Suppressor macrophage treated with lipopolysaccharide for 4 hours (primary cell): Measurements from ENCODE around the gene PRUNE2.

ENCODE experiments used
- DNase-seq: peaks from one replicate; pipeline ENCODE4 v3.0.0-alpha.2; 2020

PRUNE2 gene

DNA sequence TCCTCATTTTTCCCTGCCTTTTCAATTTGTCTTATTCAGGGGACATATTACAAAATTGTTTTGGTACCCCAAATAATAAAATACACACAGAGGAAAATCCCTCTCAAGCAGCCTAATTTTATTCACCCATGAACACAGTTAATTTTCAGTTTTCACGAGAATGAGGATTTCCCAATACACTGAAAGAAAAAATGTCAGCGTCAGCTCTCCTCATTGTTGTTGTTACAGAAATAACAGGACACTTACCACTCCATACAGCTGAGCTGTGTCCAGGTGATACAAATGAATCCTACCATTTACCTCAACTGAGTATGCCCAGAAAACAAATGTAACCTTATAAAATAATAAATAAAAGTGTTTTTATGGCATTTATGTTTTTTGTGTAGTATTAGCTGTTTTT, 286.3 kb downstream of the PRUNE2 start:
- peak; percentile 56 for DNase-seq

DNA sequence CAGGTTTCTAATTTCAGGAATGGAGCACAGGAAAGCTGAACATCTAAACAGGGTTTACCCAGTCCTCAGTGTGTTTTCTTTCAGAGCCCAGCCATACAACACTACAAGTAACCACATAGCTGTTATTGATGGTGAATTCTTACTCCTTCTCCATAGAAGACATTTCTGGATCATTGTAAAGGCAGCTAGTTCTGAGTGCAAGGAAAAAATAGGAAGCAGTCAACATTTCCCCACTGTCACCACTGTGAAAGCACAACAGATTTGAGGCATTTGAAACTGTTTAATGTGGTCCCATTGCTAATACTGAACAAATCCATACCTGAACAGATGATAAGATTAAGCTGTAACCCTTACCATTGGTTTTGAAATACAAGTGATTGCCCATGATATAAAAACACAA, 286.7 kb downstream of the PRUNE2 start:
- peak; percentile 42 for DNase-seq

DNA sequence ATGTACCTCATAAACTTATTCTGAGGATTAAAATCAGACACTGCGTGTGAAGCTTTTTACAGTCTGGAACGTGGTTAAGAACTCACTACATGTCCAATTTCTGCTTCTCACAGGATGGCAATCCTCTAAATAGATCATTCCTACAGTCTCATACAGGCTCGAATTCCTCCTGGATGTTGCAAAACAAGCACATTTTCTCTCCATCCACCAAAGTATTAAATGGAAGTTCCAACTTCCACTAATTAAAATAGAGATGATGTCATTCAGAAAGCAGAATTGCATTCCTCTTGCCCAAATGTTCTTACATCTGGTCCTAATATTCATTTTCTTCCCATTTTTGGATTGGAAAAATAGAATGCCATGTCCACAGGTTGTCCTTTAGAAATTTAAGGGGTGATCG, 287.2 kb downstream of the PRUNE2 start:
- DNase-seq: peak; percentile 64

DNA sequence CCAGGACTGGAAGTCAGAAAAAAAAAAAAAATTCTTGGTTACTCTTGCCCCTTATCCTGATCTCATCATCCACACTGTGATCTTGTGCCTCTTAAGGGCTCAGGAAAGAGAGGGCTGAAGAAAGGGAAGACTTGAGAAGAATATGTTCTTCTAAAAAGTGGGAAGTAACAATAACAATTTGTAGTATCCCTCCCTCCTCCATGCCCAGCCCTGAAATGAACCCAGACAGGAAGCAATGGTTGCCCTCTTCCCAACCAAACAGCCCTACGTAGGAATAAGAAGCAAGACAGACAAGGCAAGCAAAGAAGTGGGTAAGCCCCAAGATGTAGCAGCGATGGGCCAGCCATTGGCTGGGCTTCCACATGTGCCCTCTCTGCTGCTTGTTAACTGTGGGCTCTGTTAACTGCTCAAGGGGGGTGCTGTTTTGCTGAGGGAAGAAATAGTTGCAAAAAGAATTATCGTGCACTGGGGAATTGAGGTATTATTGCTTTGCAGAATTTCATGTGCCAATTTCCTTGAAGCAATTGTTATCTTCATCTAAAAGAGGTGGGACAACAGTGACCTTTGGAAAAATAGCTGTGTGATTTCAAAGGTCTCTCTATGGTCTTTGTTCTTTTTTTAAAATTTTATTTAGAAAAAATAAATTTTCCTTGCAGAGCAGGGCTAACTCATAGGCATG, 288.3 kb downstream of the PRUNE2 start:
- DNase-seq: no peak

DNA sequence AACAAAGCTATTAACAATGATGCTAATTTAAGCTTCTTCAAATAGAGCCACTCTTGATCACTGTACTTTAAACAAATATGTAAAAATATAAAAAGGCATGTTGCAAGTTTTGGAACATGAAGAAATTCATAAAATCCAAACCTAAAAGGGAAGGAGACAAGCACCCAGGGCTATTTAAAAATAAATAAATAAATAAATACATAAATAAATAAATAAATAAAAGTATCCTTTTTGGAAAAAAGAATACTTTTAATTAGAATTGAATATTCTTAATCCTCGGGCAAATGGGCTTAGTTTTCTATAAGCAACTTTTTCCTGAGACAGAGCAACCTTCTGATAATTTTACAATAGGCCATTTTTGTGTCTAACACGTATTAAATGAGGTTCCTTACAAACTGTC, 289.1 kb downstream of the PRUNE2 start:
- DNase-seq: no peak

DNA sequence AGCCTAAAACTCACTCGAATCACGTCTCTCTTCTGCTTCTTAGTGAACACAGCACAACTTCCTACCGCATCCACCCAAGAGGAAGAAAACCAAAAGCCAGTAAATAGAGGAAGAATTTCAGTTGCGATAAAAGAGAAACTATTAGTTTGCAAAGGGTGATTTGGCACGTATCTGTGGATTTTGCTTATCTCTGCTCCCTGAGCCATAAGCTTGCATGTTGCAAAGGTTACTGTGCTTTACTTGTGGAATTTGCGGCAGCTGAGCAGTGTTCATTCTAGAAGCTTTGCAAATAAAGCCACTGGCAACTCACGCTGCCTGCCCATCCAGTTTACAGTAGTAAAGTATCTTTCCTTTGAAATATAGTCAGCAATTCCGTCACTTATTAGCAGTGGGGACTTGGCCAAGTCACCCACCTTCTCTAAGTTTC, 290.7 kb downstream of the PRUNE2 start:
- peak; percentile 80 for DNase-seq

DNA sequence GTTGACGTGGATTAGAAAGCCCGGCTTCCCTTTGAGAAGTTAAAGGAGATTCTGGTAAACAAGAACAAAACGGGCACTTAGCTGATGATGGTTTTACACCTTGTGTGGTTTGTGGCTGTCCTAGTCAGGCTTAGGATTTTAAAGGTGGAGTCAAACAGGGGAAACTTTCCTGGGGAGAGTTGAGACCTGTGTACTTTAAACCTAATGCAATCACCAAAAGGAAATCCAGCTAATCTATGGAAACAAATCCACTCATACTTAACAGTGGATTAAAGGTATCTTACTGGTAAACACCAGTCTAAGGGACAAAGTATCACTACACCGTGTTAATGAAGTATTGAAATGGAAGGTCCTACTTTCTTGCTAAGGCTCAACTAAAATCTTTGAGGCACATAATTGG, 291.9 kb downstream of the PRUNE2 start:
- DNase-seq: no peak

DNA sequence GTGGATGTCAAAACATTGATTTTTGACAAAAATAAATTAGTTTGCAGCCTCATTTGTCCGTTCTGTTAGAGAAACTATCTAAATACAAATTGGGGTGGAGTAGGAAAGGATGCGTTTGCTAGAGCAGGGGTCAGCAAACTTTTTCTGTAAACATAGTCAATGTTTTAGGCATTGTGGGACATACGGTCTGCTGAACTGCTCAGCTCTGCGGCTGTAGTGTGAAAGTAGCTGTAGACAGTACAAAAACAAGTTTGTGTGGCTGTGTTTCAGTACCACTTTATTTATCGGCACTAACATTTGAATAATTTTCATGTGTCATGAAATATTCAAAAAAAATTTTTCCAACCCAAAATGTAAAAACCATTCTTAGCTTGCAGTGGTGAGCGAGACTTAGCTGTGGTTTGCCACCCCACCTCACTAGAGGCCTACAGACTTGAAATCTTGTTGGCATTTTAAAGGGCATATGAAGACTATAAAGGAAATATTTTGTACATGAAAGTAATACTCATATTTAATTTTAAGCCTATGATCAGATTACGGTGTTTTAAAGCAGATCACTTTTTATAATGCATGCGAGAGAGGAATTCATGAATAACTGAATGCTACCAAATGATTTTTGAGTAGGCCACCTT, 292.6 kb downstream of the PRUNE2 start:
- no peak for DNase-seq

DNA sequence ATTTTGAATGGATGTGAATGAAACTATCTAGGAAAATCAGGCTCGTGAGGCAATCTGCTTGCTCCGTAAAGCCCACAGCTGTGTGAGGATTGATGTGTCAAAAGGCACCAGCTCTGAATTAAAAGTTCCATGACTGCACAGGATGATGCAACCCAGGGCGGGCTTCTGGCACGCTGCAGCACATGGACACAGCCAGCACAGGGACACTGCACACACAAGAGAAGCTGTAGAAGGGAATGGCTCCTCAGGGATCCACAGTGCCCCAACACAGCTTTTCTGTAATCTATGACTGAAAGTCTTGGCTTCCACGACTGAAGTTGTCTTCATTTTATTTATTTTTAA, 295.9 kb downstream of the PRUNE2 start:
- DNase-seq: peak; percentile 86

DNA sequence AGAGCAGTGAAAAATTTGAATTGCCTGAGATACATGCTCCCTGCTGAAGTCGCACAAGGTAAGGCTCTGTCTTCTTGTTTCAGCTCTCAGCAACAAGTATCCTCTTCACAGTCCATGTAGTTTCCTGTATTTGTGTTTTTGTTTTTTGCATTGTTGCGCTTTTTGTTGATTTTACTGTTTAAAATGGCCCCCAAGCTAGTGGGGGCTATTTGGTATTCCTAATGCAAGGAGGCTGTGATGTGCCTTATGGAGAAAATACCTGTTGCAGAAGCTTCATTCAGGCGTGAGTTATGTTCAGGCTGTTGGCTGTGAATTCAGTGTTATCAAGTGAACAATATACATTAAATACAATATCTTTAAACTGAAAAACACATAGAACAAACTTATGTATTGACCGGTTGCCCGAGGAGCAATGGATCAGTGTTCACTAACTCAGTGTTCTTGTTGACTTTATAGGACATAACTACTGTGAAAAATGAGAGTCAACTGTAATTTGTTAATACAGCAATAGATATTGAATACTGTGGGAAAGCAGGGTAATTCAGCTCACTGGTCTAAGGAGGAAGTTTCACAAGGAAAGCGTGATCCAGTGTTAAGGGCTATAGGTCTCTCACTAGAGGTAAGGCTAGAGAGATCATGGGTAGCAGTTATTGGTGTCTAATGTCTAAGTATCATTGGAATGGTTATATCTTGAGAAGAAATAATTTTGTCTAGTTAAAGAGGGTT, 296.5 kb downstream of the PRUNE2 start:
- peak; percentile 39 for DNase-seq

DNA sequence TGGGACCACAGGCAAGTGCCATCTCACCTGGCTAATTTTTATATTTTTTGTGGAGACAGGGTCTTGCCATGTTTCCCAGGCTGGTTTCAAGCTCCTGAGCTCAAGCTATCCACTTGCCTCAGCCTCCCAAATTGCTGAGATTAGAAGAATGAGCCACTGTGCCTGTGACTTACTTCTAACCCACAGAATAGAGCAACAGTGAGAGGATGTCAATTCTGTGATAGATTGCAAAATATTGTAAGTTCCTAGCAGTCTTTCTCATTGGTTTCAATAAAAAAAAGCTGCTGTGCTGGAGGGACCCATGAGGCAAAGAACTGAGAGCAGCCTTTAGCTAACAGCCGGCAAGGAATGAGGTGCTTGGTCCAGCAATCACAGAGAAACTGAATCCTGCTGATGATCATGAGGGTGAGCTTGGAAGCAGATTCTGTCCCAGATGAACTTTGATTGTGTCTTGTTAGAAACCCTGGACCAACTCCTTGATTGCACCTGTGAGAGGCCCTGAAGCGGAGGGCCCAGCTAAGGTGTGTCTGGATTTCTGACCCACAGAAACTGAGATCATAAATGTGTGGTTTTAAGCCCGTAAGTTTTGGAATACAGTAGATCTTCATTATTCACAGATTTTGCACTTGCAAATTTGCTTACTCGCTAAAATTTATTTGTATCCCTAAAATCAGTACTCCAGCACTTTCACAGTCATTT, 297.2 kb downstream of the PRUNE2 start:
- DNase-seq: peak; percentile 72

DNA sequence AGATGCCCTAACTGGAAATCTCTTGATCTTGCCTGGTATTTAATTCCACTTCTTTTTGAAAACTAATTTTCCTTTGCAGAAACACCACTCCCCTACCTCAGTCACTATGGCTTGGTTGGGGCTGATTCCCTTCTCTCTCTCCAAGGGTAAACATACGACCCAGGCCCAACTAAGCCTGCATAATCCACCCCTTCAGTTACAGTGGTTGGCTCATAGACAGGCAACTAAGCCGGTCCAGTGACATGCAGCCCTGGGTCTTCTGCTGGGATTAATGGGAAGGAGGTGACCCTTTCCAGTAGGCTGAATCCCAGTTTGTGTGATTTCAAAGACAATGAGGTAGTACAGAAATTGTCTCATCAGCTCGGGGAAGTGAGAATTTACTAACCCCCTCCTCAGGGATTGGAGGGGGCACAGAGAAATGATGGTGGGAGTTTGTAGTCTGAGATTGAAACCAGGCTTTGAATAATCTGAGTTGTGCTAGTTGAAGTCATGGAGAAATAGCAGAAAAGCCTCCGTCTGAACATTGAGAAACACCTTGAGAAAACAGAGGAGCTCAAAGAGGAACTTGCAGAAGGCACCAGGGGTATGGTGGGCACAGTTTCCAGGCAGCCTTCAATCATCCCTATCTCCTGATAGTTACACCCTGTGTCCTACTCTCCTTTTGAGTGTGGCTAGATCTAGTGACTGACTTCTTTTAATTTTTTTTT, 298.0 kb downstream of the PRUNE2 start:
- DNase-seq: peak; percentile 58

DNA sequence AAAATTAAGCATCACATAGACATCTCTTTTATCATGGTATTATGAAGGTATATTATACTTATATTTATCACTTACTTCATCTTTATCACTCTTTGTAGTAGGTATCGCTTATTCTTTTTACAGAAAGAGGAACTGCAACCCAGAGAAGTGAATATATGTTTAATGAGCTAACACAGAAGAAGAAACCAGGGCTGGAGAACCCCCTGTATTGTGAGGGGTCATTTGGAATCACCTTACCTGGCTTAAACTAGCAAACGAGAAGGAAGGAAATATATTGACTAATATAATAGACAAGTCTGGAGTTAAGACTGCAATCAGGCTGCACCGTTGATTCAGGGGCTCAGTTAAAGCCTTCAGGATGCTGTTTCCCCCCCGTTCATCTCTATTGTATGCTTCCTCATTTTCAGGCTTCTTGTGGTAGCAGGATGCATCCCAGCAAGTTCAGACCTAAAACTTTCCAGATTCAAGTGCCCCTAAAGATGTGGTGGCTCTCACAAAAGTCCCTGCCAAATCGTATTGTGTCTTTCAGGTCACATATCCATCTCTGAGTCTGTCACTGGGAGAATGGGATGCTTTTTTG, 300.5 kb downstream of the PRUNE2 start:
- DNase-seq: no peak

DNA sequence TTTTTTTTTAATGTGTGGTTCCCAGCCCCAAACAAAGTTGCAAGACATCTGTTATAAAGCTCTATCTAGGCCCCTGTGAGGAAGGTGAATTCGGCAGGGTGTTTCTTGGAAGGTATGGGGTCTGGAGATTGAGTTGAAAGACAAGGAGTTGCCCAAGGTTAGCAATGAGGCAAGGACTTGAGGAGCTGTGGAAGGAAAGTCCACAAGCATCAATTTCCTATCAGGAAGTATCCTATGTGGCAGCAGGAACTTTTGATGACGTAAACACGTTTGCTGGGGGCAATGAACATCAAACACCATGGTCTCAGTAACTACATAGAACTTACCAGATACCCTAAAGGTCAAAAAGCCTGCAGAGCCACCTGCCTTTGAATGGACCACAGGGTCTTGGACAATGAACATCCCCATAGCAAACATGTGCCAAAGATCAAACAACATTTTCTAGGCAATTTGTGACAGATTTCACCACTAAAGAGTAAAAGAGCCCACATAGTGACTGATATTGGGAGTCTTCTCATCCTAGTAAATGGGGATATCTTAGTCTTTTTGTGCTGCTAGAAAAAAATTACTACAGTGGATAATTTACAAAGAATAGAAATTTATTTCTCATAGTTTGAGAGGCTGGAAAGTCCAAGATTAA, 301.9 kb downstream of the PRUNE2 start:
- DNase-seq: no peak

DNA sequence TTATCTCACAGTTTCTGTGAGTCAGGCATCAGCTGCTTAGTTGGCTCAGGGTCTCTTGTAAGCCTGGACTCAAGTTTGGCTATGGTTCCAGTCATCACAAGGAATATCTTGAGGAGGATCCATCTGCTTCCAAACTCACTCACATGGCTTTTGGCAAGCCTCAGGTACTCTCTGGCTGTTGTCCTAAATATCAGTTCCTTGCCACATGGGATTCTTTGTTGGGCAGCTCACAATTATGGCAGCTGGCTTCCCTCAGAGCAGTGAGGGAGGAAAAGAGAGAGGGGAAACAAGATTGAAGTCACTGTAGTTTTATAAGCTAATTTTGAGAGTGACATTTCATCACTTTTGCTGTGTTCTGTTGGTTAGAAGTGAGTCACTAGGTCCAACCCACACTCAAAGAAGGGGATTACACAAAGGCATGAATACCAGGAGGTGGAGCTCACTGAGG, 302.4 kb downstream of the PRUNE2 start:
- DNase-seq: peak; percentile 83

DNA sequence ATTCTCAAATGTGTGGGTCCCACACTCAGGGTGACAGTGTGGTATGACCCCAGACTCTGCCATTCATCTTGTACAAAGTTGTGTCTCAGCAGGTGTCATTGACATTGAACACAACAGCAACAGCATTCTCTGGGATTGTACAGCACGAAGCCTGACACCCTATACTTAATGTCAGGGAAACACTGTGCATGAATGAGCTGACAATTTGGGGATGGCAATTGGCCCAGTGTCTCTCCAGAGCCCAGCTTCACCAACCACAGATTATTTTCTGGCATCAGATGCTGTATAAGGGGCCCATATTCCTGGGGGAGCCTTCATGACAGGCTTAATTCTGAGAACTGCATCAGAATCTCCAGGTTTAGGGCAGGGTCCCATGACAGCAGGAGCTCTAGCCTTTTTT, 303.7 kb downstream of the PRUNE2 start:
- no peak for DNase-seq

DNA sequence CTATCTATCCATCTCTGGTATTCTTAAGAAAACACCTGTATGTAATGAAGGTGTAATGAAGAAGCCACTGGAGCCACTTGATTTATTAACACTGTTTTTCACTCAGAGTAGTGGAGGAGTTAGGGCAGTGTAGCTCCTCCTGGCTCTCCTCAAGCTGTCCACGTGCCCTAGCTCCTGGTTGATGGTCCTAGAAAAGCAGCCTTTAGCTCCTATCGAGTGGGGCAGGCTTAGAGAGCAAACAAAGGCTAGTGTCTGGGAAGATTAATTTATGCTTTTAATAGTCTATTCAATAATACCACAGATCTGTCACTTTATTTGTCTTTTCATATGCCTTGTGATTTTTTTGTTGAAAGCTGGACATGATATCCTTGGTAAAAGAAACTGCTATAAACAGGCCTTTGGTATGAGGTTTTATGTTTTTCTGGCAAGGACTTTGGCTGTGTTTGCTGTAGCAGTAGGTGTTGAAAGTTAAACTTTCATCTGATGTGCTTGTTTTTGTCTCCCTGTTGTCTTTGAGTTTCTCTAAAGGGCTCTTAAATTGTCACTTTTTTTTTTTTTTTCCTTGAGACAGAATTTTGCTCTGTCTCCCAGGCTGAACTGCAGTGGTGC, 305.8 kb downstream of the PRUNE2 start:
- DNase-seq: no peak

DNA sequence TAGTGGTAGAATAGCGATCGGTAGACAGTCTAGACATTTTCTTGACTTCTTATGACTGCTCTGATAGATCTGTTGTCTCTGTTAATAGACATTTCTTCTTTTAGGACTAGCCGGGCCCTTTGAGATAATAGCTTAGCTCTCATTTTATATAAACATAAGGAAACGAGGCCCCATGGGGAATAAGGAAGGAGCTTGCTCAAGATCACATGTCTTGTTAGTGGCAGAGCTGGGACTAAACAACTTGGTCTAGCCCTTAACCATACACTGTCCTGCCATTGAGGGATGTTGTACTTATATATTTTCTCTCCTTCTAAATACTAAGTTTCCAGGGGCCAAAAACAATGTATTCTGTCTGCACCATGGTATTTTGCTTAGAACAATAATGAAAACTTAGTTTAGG, 306.9 kb downstream of the PRUNE2 start:
- peak; percentile 41 for DNase-seq

DNA sequence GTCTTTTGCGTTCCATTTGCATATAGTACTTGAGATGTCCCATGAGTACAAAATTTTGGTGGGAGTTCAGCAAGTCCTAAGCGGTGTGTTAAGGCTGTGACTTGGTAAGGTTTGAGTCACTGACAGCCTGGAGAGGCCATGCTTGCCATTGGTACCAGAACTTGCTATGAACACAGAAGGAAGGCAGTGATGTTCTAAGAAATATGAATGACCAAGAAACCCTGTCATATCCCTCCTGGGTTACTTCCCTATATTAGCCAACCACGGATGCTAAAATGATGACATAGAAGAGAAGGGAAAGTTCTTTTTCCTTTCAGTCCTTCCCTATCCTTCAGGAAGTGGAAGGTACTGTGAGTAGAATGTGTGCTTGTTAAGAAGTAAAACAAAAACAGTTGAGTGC, 310.3 kb downstream of the PRUNE2 start:
- DNase-seq: peak; percentile 91

DNA sequence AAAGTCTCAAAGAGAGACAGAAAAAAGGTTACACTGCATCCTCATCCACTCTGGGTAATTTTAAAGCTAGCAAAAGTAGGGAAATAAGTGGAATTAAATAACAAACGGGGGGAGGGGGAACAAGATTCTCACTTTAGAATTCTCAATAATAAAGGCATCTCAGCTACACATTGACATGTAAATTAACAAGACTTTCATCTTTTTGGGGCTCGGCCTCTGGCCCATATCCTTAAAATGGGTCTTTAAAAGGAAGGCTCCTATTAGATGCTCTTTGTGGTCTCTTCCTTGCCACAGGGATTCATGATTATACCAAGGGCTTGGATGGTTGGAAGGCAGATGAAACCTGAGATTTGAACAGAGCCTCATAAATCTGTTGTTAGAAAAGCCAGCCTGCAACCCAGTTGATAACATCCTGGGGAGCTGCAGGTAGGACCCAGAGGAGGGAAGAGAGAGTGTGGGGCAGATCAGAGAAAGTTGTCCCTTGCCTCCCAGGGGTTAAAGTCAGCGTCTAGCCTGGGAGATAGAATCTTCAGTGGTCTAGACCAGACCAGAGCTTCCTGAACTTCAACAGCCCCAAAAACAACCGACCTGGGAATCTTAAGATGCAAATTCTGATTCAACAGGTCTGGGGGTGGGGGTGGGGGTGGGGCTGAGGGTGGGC, 311.0 kb downstream of the PRUNE2 start:
- DNase-seq: no peak
